Body of pancreas (tissue), 4 donors: Measurements from ENCODE around the gene PBXIP1. TPM values are rescaled to one million over a fixed set of nuclear protein-coding genes. Genes with fewer than 3 reads are reported as not detected.

ENCODE experiments used
- ATAC-seq: fragments of 150-250 bp; one replicate; pipeline ENCODE4 v1.9.1; 2016
- DNase-seq, 4 donors: peaks; one replicate each; pipeline ENCODE4 v3.0.0-alpha.2; 2019
- H3K27ac ChIP-seq, 4 donors: fragments of 200-600 bp; sonication (generic); 1 replicate in 3 of 4; 2 replicates in 1 of 4; pipeline versions ENCODE4 v1.5.1 to v1.6.1; 2016 to 2019; ENCODE audit warnings: mild to moderate bottlenecking in 1 of 4, mixed read lengths in 1 of 4, moderate library complexity in 1 of 4
- H3K27me3 ChIP-seq, 2 donors: fragments of 200-600 bp; sonication (generic); one replicate each; pipeline ENCODE4 v1.6.0; 2016; ENCODE audit warnings: mild to moderate bottlenecking in 1 of 2
- H3K36me3 ChIP-seq, 2 donors: fragments of 200-600 bp; sonication (generic); replicated peaks in 1 of 2; 2 replicates each; pipeline ENCODE4 v1.5.1; 2016; ENCODE audit warnings: low read depth in 2 of 2; ENCODE audit not compliant: insufficient read depth in 1 of 2
- H3K4me1 ChIP-seq: fragments of 200-600 bp; sonication (generic); one replicate; pipeline ENCODE4 v1.6.0; 2016
- H3K4me3 ChIP-seq, 2 donors: fragments of 200-600 bp; sonication (generic); 1 replicate in 1 of 2; 2 replicates in 1 of 2; pipeline ENCODE4 v1.5.1; 2016 to 2019
- H3K9me3 ChIP-seq, 3 donors: fragments of 200-600 bp; sonication (generic); 1 replicate in 2 of 3; 2 replicates in 1 of 3; pipeline ENCODE4 v1.5.1; 2016
- CTCF ChIP-seq, 7 experiments: fragments of 450-650 bp in 4 of 7; fragments of 200-600 bp in 3 of 7; sonication (generic) in 3 of 7; IDR thresholded peaks; one replicate each; pipeline ENCODE4 v1.5.1; 2016 to 2019; ENCODE audit warnings: antibody characterized with exemption in 7 of 7
- POLR2A ChIP-seq, 3 donors: fragments of 450-650 bp; IDR thresholded peaks; one replicate each; pipeline ENCODE4 v1.6.1; 2016; ENCODE audit warnings: antibody characterized with exemption in 3 of 3, mild to moderate bottlenecking in 2 of 3
- WGBS, 2 donors: methylation state at CpG; one replicate each; pipeline ENCODE4 v1.1.5; 2017; 5-methylcytosine and 5-hydroxymethylcytosine counted together
- intact Hi-C: fragments of 100-400 bp; cut with DNase I; formaldehyde crosslinking; loops from one replicate; pipeline ENCODE4 v1.15.1; 2023
- total RNA-seq, 2 donors: library from RNA; depleted of rRNA; stranded (reverse); fragments of >200 nt; gene quantifications; one replicate each; pipeline ENCODE4 v1.1.0, GENCODE V29; 2016

PBXIP1 gene
- total RNA-seq, 2 donors from 2014 or later = 26.0 to 60.7 TPM

- whole genome bisulfite sequencing, 2 donors = 49% methylated on average over 2 of the region's 2 CpGs; no CpG with 5 or more reads in 1 of the 2 donors
- intact Hi-C loops = no loop called here
- H3K4me1 ChIP-seq = peaks cover 44% of the 10 kb centered on the region
Measured at GRCh38 chr1:154953611-154954038, 2.3 kb downstream of the PBXIP1 start.

GRCh38 chr1:154952664-154953063 is 3.2 kb downstream of the PBXIP1 start:
- DNase-seq = no peak

More at GRCh38 chr1:154953611-154954038, 2.3 kb downstream of the PBXIP1 start:
- no peak for TF ChIP-seq POLR2A (IDR thresholded peaks at IDR 0.05)
- no peak for TF ChIP-seq CTCF (IDR thresholded peaks at IDR 0.05)
- Histone ChIP-seq H3K27ac (no peak overlapping the region), H3K27me3 (no peaks in the 10 kb centered on the region), H3K4me3 (no peak overlapping the region), H3K36me3 (peaks cover 0 to under 1% of the 10 kb centered on the region in 2 donors), H3K9me3 (no peaks in the 10 kb centered on the region)
- ATAC-seq (no peak), DNase-seq (no peak)

GRCh38 chr1:154951901-154952657 is 3.8 kb downstream of the PBXIP1 start:
- TF ChIP-seq POLR2A (IDR thresholded peaks at IDR 0.05) (no peak), CTCF (IDR thresholded peaks at IDR 0.05) (no peak)
- Histone ChIP-seq H3K9me3 (no peaks in the 10 kb centered on the region), H3K27ac (no peak overlapping the region), H3K4me1 (peaks cover 41% of the 10 kb centered on the region), H3K27me3 (no peaks in the 10 kb centered on the region), H3K36me3 (peaks cover 0 to 3% of the 10 kb centered on the region in 2 donors), H3K4me3 (no peak overlapping the region)
- ATAC-seq (no peak), DNase-seq (no peak)
- 62 to 84% methylated on average over 13 to 15 of the region's 15 CpGs for WGBS, 2 donors
- intact Hi-C loops = no loop called here

More at GRCh38 chr1:154952664-154953063, 3.2 kb downstream of the PBXIP1 start:
- intact Hi-C loops = no loop called here
- no peak overlapping the region for H3K4me3 ChIP-seq
- H3K36me3 ChIP-seq = peaks cover 0 to 3% of the 10 kb centered on the region in 2 donors
- peaks cover 44% of the 10 kb centered on the region for H3K4me1 ChIP-seq
- no peak for ATAC-seq
- WGBS, 2 donors = 61 to 71% methylated on average over 6 of the region's 6 CpGs
- H3K9me3 ChIP-seq = no peaks in the 10 kb centered on the region
- H3K27me3 ChIP-seq = no peaks in the 10 kb centered on the region
- no peak for TF ChIP-seq CTCF (IDR thresholded peaks at IDR 0.05)
- TF ChIP-seq POLR2A (IDR thresholded peaks at IDR 0.05) = no peak
- H3K27ac ChIP-seq = no peak overlapping the region

- Histone ChIP-seq H3K27ac (no peak overlapping the region), H3K36me3 (peaks cover 0 to 3% of the 10 kb centered on the region in 2 donors), H3K4me1 (peaks cover 5% of the 10 kb centered on the region), H3K4me3 (no peak overlapping the region), H3K9me3 (no peaks in the 10 kb centered on the region), H3K27me3 (no peaks in the 10 kb centered on the region)
- TF ChIP-seq POLR2A (IDR thresholded peaks at IDR 0.05) = no peak
- TF ChIP-seq CTCF (IDR thresholded peaks at IDR 0.05) = no peak
- WGBS, 2 donors = 90 to 97% methylated on average over 11 of the region's 11 CpGs
- ATAC-seq (no peak), DNase-seq (no peak)
- intact Hi-C loops = no loop called here
Measured at GRCh38 chr1:154948079-154948478, 7.8 kb downstream of the PBXIP1 start.
